Measurements from ENCODE around the gene ARID1B. TPM values are rescaled to one million over a fixed set of nuclear protein-coding genes. Genes with fewer than 3 reads are reported as not detected.

ARID1B gene
- total RNA-seq, 1 experiment from 2014 or later: 35.6 TPM

DNA sequence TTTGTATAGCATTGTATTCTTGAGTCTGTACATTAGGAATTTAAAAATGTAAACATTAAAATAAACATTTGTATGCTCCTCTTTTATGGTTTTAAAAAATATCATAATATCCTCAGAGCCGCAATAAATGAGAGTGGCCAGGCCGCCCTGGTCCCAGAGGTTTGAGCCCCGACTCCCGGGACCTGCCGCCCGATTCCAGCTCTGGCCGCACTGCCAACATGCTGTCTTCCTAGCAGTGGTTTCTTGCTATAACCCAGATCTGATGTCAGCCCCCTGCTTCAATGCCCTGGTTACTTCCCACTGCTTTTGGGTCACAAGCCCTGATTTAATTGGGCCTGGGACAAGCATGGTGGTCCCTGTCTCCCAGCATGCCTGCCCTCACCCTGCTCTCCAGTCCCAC, 5.4 kb upstream of the ARID1B start (continued):
- no peak for TF ChIP-seq ZFX (IDR thresholded peaks at IDR 0.05)
- no peak for TF ChIP-seq RAD21 (IDR thresholded peaks at IDR 0.05; ENCODE audit: low read depth)
- TF ChIP-seq, protein P1, sequence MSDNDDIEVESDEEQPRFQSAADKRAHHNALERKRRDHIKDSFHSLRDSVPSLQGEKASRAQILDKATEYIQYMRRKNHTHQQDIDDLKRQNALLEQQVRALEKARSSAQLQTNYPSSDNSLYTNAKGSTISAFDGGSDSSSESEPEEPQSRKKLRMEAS (IDR thresholded peaks at IDR 0.05): no peak
- TF ChIP-seq SRF (IDR thresholded peaks at IDR 0.05; ENCODE audit: low read depth): no peak

DNA sequence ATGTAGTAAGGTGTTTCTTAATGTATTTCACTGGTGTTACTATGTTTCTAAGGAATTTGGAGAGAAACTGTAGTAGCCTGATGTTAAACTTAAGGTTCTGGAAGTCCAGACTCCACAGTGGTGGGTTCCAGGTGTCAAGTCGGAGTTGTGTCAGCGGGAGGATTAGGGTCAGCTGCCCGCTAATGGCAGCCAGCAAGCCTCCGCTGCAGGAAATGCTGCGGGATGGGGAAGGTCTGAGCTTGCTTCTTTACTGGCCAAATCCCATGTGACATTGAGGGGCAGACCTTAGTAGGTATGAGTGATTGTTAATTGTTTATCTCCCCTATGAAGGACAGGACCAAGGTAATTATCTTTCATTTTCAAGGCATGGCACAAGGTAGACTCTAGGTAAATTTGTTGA, 3.7 kb upstream of the ARID1B start:
- H3K36me3 ChIP-seq (ENCODE audit: control insufficient read depth in 1 of 2, insufficient read depth in 2 of 2, low read length in 2 of 2): no peaks in the 10 kb centered on the region
- H3K9ac ChIP-seq (ENCODE audit: low read length): no peak overlapping the region
- POLR2A ChIA-PET: no interaction called here
- peaks cover 21 to 24% of the 10 kb centered on the region in 2 experiments for H3K4me1 ChIP-seq (ENCODE audit: control insufficient read depth in 1 of 2, insufficient read depth in 2 of 2, low read length in 2 of 2)
- H3K27me3 ChIP-seq (ENCODE audit: insufficient read depth, low read length): no peaks in the 10 kb centered on the region
- H3K4me2 ChIP-seq (ENCODE audit: low read length): no peak overlapping the region
- no peaks in the 10 kb centered on the region for H4K20me1 ChIP-seq (ENCODE audit: insufficient read depth)
- H3K4me3 ChIP-seq (replicated peaks in 1 of 2; ENCODE audit: low read depth in 1 of 2, low read length in 2 of 2): no peak overlapping the region
- ATAC-seq (no peak), DNase-seq (ENCODE audit: low read depth, low spot score) (no peak)
- BruUV-seq (replicated peaks): no TSS peak
- peaks cover 3% of the 10 kb centered on the region; the same call in 1 of the 2 replicates for H3K79me2 ChIP-seq (ENCODE audit: insufficient read depth, low read length)
- H3K9me3 ChIP-seq (ENCODE audit: control insufficient read depth in 1 of 2, insufficient read depth in 1 of 2, low read depth in 1 of 2, low read length in 2 of 2): no peaks in the 10 kb centered on the region
- H2AFZ ChIP-seq (ENCODE audit: low read depth, low read length, poor library complexity, severe bottlenecking): no peak overlapping the region
- RAD21 ChIA-PET (ENCODE audit: low non-redundant PET in 1 of 2, low total read pairs in 2 of 2, uncharacterized antibody in 2 of 2, unreplicated experiment in 2 of 2): no interaction called here
- TF ChIP-seq, protein P2, sequence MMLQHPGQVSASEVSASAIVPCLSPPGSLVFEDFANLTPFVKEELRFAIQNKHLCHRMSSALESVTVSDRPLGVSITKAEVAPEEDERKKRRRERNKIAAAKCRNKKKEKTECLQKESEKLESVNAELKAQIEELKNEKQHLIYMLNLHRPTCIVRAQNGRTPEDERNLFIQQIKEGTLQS (IDR thresholded peaks at IDR 0.05): no peak
- H3K27ac ChIP-seq (ENCODE audit: low read depth, low read length): no peak overlapping the region
- intact Hi-C loops (cut with micrococcal nuclease): no loop called here
- CTCF ChIA-PET: no interaction called here
- H3K9me2 ChIP-seq (ENCODE audit: insufficient read depth): no peaks in the 10 kb centered on the region

DNA sequence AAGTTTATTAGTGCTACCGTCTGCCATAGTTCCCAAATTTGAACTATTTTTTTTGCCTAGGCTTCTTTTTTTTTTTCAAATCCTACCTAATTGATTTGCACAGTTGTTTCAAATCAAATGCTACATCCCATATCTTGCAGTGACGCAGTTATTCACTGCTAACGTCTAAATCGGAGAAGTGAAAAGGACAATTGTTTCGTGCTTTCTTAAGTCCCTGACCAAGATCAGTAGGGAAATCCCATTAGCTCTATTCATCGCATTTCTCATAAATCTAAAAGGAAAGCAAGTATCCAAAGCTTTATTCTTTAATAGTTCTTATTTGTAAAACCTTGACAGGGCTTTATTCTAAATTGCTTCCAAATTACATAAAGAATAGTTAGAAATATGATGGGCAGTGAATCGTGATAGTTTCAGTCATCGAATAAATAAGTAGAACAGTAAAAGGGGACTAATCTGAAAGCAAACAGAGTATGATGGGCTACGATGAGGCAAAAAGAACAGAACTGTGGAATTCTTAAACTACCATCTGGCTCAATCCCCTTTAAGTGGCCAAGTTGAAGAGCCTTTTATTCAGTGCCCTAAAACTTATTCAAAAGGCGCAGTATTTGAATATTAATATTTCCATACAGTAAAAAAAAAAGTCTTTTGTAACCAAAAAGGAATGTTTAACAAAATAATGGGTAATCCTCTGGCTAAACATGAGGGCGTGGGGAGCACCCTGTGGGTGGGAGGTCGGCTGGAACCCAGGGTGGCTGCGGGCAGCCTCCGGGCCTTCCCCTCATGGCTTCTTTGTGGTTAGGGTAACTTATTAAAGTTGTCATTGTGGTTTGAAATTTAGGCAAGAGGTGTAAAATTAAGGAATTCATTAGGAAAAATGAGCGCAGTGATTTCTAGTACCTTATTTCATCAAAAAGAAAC, 3.0 kb upstream of the ARID1B start:
- no TSS peak for BruUV-seq (replicated peaks)
- Histone ChIP-seq H3K9me2 (ENCODE audit: insufficient read depth) (no peaks in the 10 kb centered on the region), H3K27me3 (ENCODE audit: insufficient read depth, low read length) (no peaks in the 10 kb centered on the region), H3K36me3 (ENCODE audit: control insufficient read depth in 1 of 2, insufficient read depth in 2 of 2, low read length in 2 of 2) (no peaks in the 10 kb centered on the region), H3K9ac (ENCODE audit: low read length) (no peak overlapping the region), H2AFZ (ENCODE audit: low read depth, low read length, poor library complexity, severe bottlenecking) (no peak overlapping the region), H3K27ac (ENCODE audit: low read depth, low read length) (no peak overlapping the region), H3K9me3 (ENCODE audit: control insufficient read depth in 1 of 2, insufficient read depth in 1 of 2, low read depth in 1 of 2, low read length in 2 of 2) (no peaks in the 10 kb centered on the region), H4K20me1 (ENCODE audit: insufficient read depth) (no peaks in the 10 kb centered on the region), H3K4me3 (replicated peaks in 1 of 2; ENCODE audit: low read depth in 1 of 2, low read length in 2 of 2) (no peak overlapping the region), H3K4me1 (ENCODE audit: control insufficient read depth in 1 of 2, insufficient read depth in 2 of 2, low read length in 2 of 2) (peaks cover 21 to 24% of the 10 kb centered on the region in 2 experiments), H3K4me2 (ENCODE audit: low read length) (peak overlapping the region; percentile 22), H3K79me2 (ENCODE audit: insufficient read depth, low read length) (peaks cover 3% of the 10 kb centered on the region; the same call in 1 of the 2 replicates)
- ChIA-PET CTCF (no interaction called here), RAD21 (ENCODE audit: low non-redundant PET in 1 of 2, low total read pairs in 2 of 2, uncharacterized antibody in 2 of 2, unreplicated experiment in 2 of 2) (no interaction called here), POLR2A (no interaction called here)
- DNase-seq (ENCODE audit: low read depth, low spot score): no peak
- no peak for ATAC-seq
- TF ChIP-seq, protein P2 (IDR thresholded peaks at IDR 0.05): no peak
- TF ChIP-seq POLR2A (IDR thresholded peaks at IDR 0.05; ENCODE audit: borderline replicate concordance, extremely low read depth, insufficient read depth, insufficient read length): no peak
- TF ChIP-seq, protein P3, sequence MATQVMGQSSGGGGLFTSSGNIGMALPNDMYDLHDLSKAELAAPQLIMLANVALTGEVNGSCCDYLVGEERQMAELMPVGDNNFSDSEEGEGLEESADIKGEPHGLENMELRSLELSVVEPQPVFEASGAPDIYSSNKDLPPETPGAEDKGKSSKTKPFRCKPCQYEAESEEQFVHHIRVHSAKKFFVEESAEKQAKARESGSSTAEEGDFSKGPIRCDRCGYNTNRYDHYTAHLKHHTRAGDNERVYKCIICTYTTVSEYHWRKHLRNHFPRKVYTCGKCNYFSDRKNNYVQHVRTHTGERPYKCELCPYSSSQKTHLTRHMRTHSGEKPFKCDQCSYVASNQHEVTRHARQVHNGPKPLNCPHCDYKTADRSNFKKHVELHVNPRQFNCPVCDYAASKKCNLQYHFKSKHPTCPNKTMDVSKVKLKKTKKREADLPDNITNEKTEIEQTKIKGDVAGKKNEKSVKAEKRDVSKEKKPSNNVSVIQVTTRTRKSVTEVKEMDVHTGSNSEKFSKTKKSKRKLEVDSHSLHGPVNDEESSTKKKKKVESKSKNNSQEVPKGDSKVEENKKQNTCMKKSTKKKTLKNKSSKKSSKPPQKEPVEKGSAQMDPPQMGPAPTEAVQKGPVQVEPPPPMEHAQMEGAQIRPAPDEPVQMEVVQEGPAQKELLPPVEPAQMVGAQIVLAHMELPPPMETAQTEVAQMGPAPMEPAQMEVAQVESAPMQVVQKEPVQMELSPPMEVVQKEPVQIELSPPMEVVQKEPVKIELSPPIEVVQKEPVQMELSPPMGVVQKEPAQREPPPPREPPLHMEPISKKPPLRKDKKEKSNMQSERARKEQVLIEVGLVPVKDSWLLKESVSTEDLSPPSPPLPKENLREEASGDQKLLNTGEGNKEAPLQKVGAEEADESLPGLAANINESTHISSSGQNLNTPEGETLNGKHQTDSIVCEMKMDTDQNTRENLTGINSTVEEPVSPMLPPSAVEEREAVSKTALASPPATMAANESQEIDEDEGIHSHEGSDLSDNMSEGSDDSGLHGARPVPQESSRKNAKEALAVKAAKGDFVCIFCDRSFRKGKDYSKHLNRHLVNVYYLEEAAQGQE (IDR thresholded peaks at IDR 0.05; ENCODE audit: low read depth): no peak
- TF ChIP-seq SRF (IDR thresholded peaks at IDR 0.05; ENCODE audit: low read depth): no peak
- no peak for TF ChIP-seq ELF1 (IDR thresholded peaks at IDR 0.05; ENCODE audit: borderline replicate concordance, low read depth)
- no peak for TF ChIP-seq RAD21 (IDR thresholded peaks at IDR 0.05; ENCODE audit: low read depth)
- no peak for TF ChIP-seq ZNF274 (IDR thresholded peaks at IDR 0.05; ENCODE audit: low read depth, low read length)
- TF ChIP-seq, protein P1 (IDR thresholded peaks at IDR 0.05): no peak
- TF ChIP-seq TCF7L2 (IDR thresholded peaks at IDR 0.05; ENCODE audit: borderline replicate concordance, extremely low read depth, insufficient read depth, insufficient read length): no peak
- intact Hi-C loops (cut with micrococcal nuclease): no loop called here
